Measurements from ENCODE around the gene OR14J1. TPM values are rescaled to one million over a fixed set of nuclear protein-coding genes. Genes with fewer than 3 reads are reported as not detected.
"Not testable (repeated sequence)": the region's sequence is repeated elsewhere in the genome, so short reads cannot be mapped to it uniquely, and the experiment has no call there.

OR14J1 gene
- total RNA-seq, 3 donors from 2014 or later (not counting 1 experiment from before 2014, with no cell fraction given), result not detected

- no peak for ATAC-seq
- no peaks in the 10 kb centered on the region for H3K36me3 ChIP-seq (ENCODE audit: control insufficient read depth, insufficient read depth, low read length)
- Mint-ChIP-seq H3K9me3 (no peaks in the 10 kb centered on the region), H3K36me3 (no peaks in the 10 kb centered on the region), H3K4me1 (no peaks in the 10 kb centered on the region), H3K27ac (no peak overlapping the region), H3K4me3 (no peak overlapping the region), H3K27me3 (ENCODE audit: low read depth in 2 of 2) (peaks cover 8 to 29% of the 10 kb centered on the region in 2 donors)
- no peak overlapping the region for H3K4me3 ChIP-seq (ENCODE audit: low read length)
- TF ChIP-seq, protein P1, sequence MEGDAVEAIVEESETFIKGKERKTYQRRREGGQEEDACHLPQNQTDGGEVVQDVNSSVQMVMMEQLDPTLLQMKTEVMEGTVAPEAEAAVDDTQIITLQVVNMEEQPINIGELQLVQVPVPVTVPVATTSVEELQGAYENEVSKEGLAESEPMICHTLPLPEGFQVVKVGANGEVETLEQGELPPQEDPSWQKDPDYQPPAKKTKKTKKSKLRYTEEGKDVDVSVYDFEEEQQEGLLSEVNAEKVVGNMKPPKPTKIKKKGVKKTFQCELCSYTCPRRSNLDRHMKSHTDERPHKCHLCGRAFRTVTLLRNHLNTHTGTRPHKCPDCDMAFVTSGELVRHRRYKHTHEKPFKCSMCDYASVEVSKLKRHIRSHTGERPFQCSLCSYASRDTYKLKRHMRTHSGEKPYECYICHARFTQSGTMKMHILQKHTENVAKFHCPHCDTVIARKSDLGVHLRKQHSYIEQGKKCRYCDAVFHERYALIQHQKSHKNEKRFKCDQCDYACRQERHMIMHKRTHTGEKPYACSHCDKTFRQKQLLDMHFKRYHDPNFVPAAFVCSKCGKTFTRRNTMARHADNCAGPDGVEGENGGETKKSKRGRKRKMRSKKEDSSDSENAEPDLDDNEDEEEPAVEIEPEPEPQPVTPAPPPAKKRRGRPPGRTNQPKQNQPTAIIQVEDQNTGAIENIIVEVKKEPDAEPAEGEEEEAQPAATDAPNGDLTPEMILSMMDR (IDR thresholded peaks at IDR 0.05), result no peak
- H3K27me3 ChIP-seq (ENCODE audit: control insufficient read depth, insufficient read depth, low read length), result peaks cover 8% of the 10 kb centered on the region
- no peak for DNase-seq
- no peak overlapping the region for H3K27ac ChIP-seq (ENCODE audit: low read length)
- no peaks in the 10 kb centered on the region for H3K9me3 ChIP-seq (ENCODE audit: control insufficient read depth, insufficient read depth, low read length)
- WGBS (ENCODE audit: insufficient coverage), result 40% methylated on average over 1 of the region's 2 CpGs
- no peaks in the 10 kb centered on the region for H3K4me1 ChIP-seq (ENCODE audit: control insufficient read depth, insufficient read depth, low read length)
- intact Hi-C loops (cut with micrococcal nuclease), result no loop called here
Measured at GRCh38 chr6:29336269-29336668, 34.8 kb downstream of the OR14J1 start.

- Mint-ChIP-seq H3K27ac (no peak overlapping the region), H3K4me1 (no peaks in the 10 kb centered on the region), H3K9me3 (peaks cover 2% of the 10 kb centered on the region in 2 donors), H3K36me3 (no peaks in the 10 kb centered on the region), H3K27me3 (ENCODE audit: low read depth in 2 of 2) (peaks cover 5 to 7% of the 10 kb centered on the region in 2 donors), H3K4me3 (no peak overlapping the region)
- no peaks in the 10 kb centered on the region for H3K9me3 ChIP-seq (ENCODE audit: control insufficient read depth, insufficient read depth, low read length)
- no peaks in the 10 kb centered on the region for H3K36me3 ChIP-seq (ENCODE audit: control insufficient read depth, insufficient read depth, low read length)
- peaks cover 2% of the 10 kb centered on the region for H3K27me3 ChIP-seq (ENCODE audit: control insufficient read depth, insufficient read depth, low read length)
- WGBS (ENCODE audit: insufficient coverage), result 72% methylated on average over 2 of the region's 3 CpGs
- TF ChIP-seq, protein P1 (IDR thresholded peaks at IDR 0.05), result no peak
- DNase-seq, result no peak
- intact Hi-C loops (cut with micrococcal nuclease), result no loop called here
- no peak overlapping the region for H3K27ac ChIP-seq (ENCODE audit: low read length)
- no peaks in the 10 kb centered on the region for H3K4me1 ChIP-seq (ENCODE audit: control insufficient read depth, insufficient read depth, low read length)
- H3K4me3 ChIP-seq (ENCODE audit: low read length), result no peak overlapping the region
- no peak for ATAC-seq
Measured at GRCh38 chr6:29345380-29345779, 43.9 kb downstream of the OR14J1 start.

- peaks cover 11 to 31% of the 10 kb centered on the region in 2 donors for H3K27me3 Mint-ChIP-seq (ENCODE audit: low read depth in 2 of 2)
- H3K4me3 Mint-ChIP-seq; H3K36me3 Mint-ChIP-seq; H3K27me3 ChIP-seq (ENCODE audit: control insufficient read depth, insufficient read depth, low read length); H3K9me3 Mint-ChIP-seq; ATAC-seq; intact Hi-C loops (cut with micrococcal nuclease); H3K27ac Mint-ChIP-seq; DNase-seq; H3K27ac ChIP-seq (ENCODE audit: low read length); H3K36me3 ChIP-seq (ENCODE audit: control insufficient read depth, insufficient read depth, low read length); H3K4me1 Mint-ChIP-seq; H3K9me3 ChIP-seq (ENCODE audit: control insufficient read depth, insufficient read depth, low read length); H3K4me1 ChIP-seq (ENCODE audit: control insufficient read depth, insufficient read depth, low read length); H3K4me3 ChIP-seq (ENCODE audit: low read length): not testable (repeated sequence)
- 100% methylated on average over 2 of the region's 3 CpGs for whole genome bisulfite sequencing (ENCODE audit: insufficient coverage)
Measured at GRCh38 chr6:29349348-29349747, 47.8 kb downstream of the OR14J1 start.

GRCh38 chr6:29354980-29355379 lies 53.5 kb downstream of the OR14J1 start:
- Histone ChIP-seq H3K4me3 (ENCODE audit: low read length) (no peak overlapping the region), H3K36me3 (ENCODE audit: control insufficient read depth, insufficient read depth, low read length) (no peaks in the 10 kb centered on the region), H3K9me3 (ENCODE audit: control insufficient read depth, insufficient read depth, low read length) (no peaks in the 10 kb centered on the region), H3K27me3 (ENCODE audit: control insufficient read depth, insufficient read depth, low read length) (peaks cover 4% of the 10 kb centered on the region), H3K27ac (ENCODE audit: low read length) (no peak overlapping the region), H3K4me1 (ENCODE audit: control insufficient read depth, insufficient read depth, low read length) (no peaks in the 10 kb centered on the region)
- Mint-ChIP-seq H3K27ac (no peak overlapping the region), H3K9me3 (peaks cover 2 to 3% of the 10 kb centered on the region in 2 donors), H3K36me3 (peaks cover 9% of the 10 kb centered on the region), H3K4me3 (no peak overlapping the region), H3K4me1 (no peaks in the 10 kb centered on the region), H3K27me3 (ENCODE audit: low read depth in 2 of 2) (peaks cover 16 to 45% of the 10 kb centered on the region in 2 donors)
- DNase-seq (no peak), ATAC-seq (no peak)
- intact Hi-C loops (cut with micrococcal nuclease), result no loop called here
- TF ChIP-seq, protein P1 (IDR thresholded peaks at IDR 0.05), result no peak

All from natural killer cell (primary cell).